GM12892 (cell line): ENCODE measurements around the gene RGS7.

Source experiments
- POLR2AphosphoS5 ChIP-seq: IDR thresholded peaks from 2 replicates; pipeline ENCODE4 v1.6.1; 2011; ENCODE audit warnings: low read depth, low read length, control low read depth
- TAF1 ChIP-seq: IDR thresholded peaks from 2 replicates; pipeline ENCODE4 v1.6.1; 2011; ENCODE audit warnings: low read depth, mild to moderate bottlenecking, control low read depth, low read length, borderline replicate concordance

DNA sequence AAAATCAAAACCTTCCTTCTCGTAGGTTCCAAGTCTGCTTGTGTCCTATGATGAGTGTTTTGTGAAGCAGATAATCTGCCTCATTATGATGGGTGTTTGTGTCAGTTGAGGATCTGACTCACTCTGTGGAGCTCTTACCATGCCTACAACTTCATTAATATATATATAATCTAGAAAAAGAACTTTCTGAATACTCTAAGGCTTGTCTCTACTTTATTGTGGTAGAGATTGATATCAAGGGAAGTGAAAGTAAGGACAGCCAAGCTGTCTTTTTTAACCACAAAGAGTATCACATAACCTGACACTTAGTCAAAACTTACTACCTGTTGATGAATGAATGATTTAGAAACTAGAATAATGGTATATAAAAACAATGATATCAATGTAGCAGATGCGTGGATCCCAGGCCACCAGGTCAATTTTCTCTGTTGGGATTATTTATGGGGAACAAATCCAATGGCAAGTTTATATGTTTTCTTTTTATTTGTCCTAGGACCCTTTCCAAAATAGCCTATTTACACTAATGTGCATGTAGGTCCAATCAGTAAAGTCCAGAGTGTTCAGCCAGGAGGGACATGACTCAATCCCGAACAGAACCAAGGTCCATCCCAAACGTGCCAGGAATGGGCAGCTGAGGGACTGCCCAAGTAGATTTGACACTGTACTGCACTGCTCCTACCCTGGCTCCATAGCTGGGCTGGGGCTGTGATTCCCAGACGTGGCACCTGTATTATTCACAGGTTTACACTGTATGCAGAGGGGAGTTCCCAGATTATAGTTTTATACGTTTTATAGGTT is 562.8 kb downstream of the RGS7 start:
- TF ChIP-seq TAF1 (no peak), POLR2AphosphoS5 (no peak)
